HepG2 (cell line): ENCODE measurements around the gene XKR7. TPM values are rescaled to one million over a fixed set of nuclear protein-coding genes. Genes with fewer than 3 reads are reported as not detected.
A peak's percentile ranks its signal among the peaks of the same experiment; 100 is the strongest.

ENCODE experiments used
- ATAC-seq: fragments of 200-7000 bp; cut with Tn5 transposase; 3 replicates; pipeline ENCODE4 v1.9.1; 2020; ENCODE audit warnings: mild to moderate bottlenecking, moderate library complexity
- BruUV-seq: library from RNA; stranded (reverse); fragments of 400-500 nt; replicated peaks from 2 replicates; lab custom pipeline; 2021; lab: Mats Ljungman, UMichigan
- CTCF ChIA-PET: fragments of 300-600 bp; formaldehyde crosslinking; extraction: SDS; loops from one replicate; lab custom pipeline; 2021; ENCODE audit warnings: low total read pairs, inconsistent platforms, low intra/inter-chr PET ratio; lab: Yijun Ruan, JAX
- POLR2A ChIA-PET: fragments of 350-600 bp; sonication (Branson Sonifier 250); formaldehyde crosslinking; loops from one replicate; lab custom pipeline; 2020; ENCODE audit warnings: antibody characterized with exemption, inconsistent platforms; lab: Yijun Ruan, JAX
- DNase-seq: peaks from one replicate; pipeline ENCODE4 v3.0.0-alpha.2; 2015; ENCODE audit warnings: low spot score
- FAIRE-seq: peaks from 3 replicates; lab custom pipeline; 2011; peaks lifted over from hg19 to GRCh38; lab: Jason Lieb, UNC
- H2AFZ ChIP-seq: one replicate; pipeline ENCODE4 v1.6.1; 2011; ENCODE audit warnings: low read length, inconsistent platforms
- H3K27ac ChIP-seq: fragments of 300-600 bp; 3 replicates; pipeline ENCODE4 v1.8.0; 2011; ENCODE audit warnings: mixed run types, mild to moderate bottlenecking, mixed read lengths, low read length, inconsistent platforms; ENCODE audit not compliant: insufficient read depth; ENCODE audit errors: extremely low read length
- H3K27me3 ChIP-seq, 2 experiments: fragments of 200-600 bp in 1 of 2; 2 replicates in 1 of 2; 3 replicates in 1 of 2; pipeline versions ENCODE4 v1.6.0 to v1.8.0; 2011; ENCODE audit warnings: low read length in 2 of 2, mild to moderate bottlenecking in 2 of 2, moderate library complexity in 2 of 2, inconsistent platforms in 1 of 2; ENCODE audit not compliant: insufficient read depth in 2 of 2, control insufficient read depth in 1 of 2
- H3K36me3 ChIP-seq, 2 experiments: fragments of 200-600 bp in 1 of 2; replicated peaks in 1 of 2; 2 replicates in 1 of 2; 3 replicates in 1 of 2; pipeline versions ENCODE4 v1.5.1 to v1.8.0; 2011; ENCODE audit warnings: low read length in 2 of 2, inconsistent platforms in 1 of 2; ENCODE audit not compliant: insufficient read depth in 2 of 2, control insufficient read depth in 1 of 2
- H3K4me1 ChIP-seq: 2 replicates; pipeline ENCODE4 v1.5.1; 2012; ENCODE audit warnings: low read length, inconsistent platforms; ENCODE audit not compliant: insufficient read depth
- H3K4me2 ChIP-seq: 2 replicates; pipeline ENCODE4 v1.6.0; 2011; ENCODE audit warnings: low read depth, low read length, inconsistent platforms
- H3K4me3 ChIP-seq, 3 experiments: fragments of 200-600 bp in 1 of 3; sonication (generic), shearing (Covaris generic) in 1 of 3; replicated peaks in 1 of 3; 2 replicates each; pipeline ENCODE4 v1.5.1; 2011 to 2016; ENCODE audit warnings: low read length in 3 of 3, inconsistent platforms in 2 of 3, low read depth in 2 of 3, mild to moderate bottlenecking in 2 of 3, control low read depth in 1 of 3, mixed read lengths in 1 of 3; ENCODE audit not compliant: insufficient read depth in 1 of 3
- H3K79me2 ChIP-seq: one replicate; pipeline ENCODE4 v1.6.1; 2011; ENCODE audit warnings: low read length, inconsistent platforms; ENCODE audit not compliant: insufficient read depth
- H3K9ac ChIP-seq: 2 replicates; pipeline ENCODE4 v1.6.0; 2011; ENCODE audit warnings: mild to moderate bottlenecking, low read depth, low read length, inconsistent platforms; ENCODE audit not compliant: insufficient read depth
- H3K9me3 ChIP-seq: 2 replicates; pipeline ENCODE4 v1.5.1; 2012; ENCODE audit warnings: mild to moderate bottlenecking, low read length
- H4K20me1 ChIP-seq: 2 replicates; pipeline ENCODE4 v1.6.0; 2011; ENCODE audit warnings: inconsistent platforms, mild to moderate bottlenecking, low read length, moderate library complexity; ENCODE audit not compliant: insufficient read depth
- CBX5 ChIP-seq: sonication (generic); formaldehyde crosslinking; IDR thresholded peaks from 2 replicates; pipeline ENCODE4 v1.4.0; 2020; ENCODE audit warnings: missing genetic modification reagents, borderline replicate concordance
- GTF3A ChIP-seq: sonication (generic); formaldehyde crosslinking; conservative IDR thresholded peaks from 2 replicates; pipeline ENCODE4 v1.4.0; 2020; ENCODE audit warnings: mild to moderate bottlenecking, missing genetic modification reagents
- HNRNPL ChIP-seq: fragments of 200-400 bp; formaldehyde crosslinking; IDR thresholded peaks from 2 replicates; pipeline ENCODE4 v1.6.1; 2017; ENCODE audit warnings: mild to moderate bottlenecking, low read depth, low read length
- MAZ ChIP-seq, 2 experiments: sonication (generic) in 1 of 2; formaldehyde crosslinking in 1 of 2; IDR thresholded peaks; 2 replicates each; pipeline versions ENCODE4 v1.5.0 to v1.6.1; 2012 to 2020; ENCODE audit warnings: low read depth in 2 of 2, mild to moderate bottlenecking in 2 of 2, borderline replicate concordance in 1 of 2, improper control_type of control experiment in 1 of 2, low read length in 1 of 2, missing genetic modification reagents in 1 of 2, moderate library complexity in 1 of 2
- NFE2 ChIP-seq: sonication (generic); formaldehyde crosslinking; IDR thresholded peaks from 2 replicates; pipeline ENCODE4 v1.4.0; 2020; ENCODE audit warnings: missing genetic modification reagents
- SALL1 ChIP-seq: sonication (generic); formaldehyde crosslinking; IDR thresholded peaks from 2 replicates; pipeline ENCODE4 v1.8.0; 2022; ENCODE audit warnings: mild to moderate bottlenecking, missing genetic modification reagents
- SALL2 ChIP-seq: sonication (generic); formaldehyde crosslinking; IDR thresholded peaks from 2 replicates; pipeline ENCODE4 v1.8.1; 2023; ENCODE audit warnings: mild to moderate bottlenecking, missing genetic modification reagents, inconsistent platforms
- ZBTB3 ChIP-seq: sonication (generic); formaldehyde crosslinking; IDR thresholded peaks from 2 replicates; pipeline ENCODE4 v1.4.0; 2020; ENCODE audit warnings: low read depth, mild to moderate bottlenecking, moderate library complexity, missing genetic modification reagents, borderline replicate concordance
- ZKSCAN1 ChIP-seq: fragments of 150-350 bp; IDR thresholded peaks from 2 replicates; pipeline ENCODE4 v1.6.1; 2014; ENCODE audit warnings: low read length
- ZNF251 ChIP-seq: sonication (generic); formaldehyde crosslinking; IDR thresholded peaks from 2 replicates; pipeline ENCODE4 v1.9.0; 2021; ENCODE audit warnings: mild to moderate bottlenecking, missing genetic modification reagents
- ZNF343 ChIP-seq: sonication (generic); formaldehyde crosslinking; IDR thresholded peaks from 2 replicates; pipeline ENCODE4 v1.4.0; 2020; ENCODE audit warnings: mild to moderate bottlenecking, missing genetic modification reagents
- ZNF782 ChIP-seq: sonication (generic); formaldehyde crosslinking; IDR thresholded peaks from 2 replicates; pipeline ENCODE4 v1.4.0; 2020; ENCODE audit warnings: missing genetic modification reagents, mild to moderate bottlenecking, borderline replicate concordance
- ZNF841 ChIP-seq: sonication (generic); formaldehyde crosslinking; IDR thresholded peaks from 2 replicates; pipeline ENCODE4 v1.8.1; 2023; ENCODE audit warnings: missing genetic modification reagents, borderline replicate concordance
- WGBS: methylation state at CpG from one replicate; pipeline ENCODE4 v1.1.6; 2017; ENCODE audit warnings: low lambda C conversion rate; 5-methylcytosine and 5-hydroxymethylcytosine counted together
- in situ Hi-C: cut with HindIII; loops from 2 replicates; pipeline ENCODE4 v1.10.0; 2017; ENCODE audit warnings: low pct_unique_long_range_greater_than_20kb; ENCODE audit not compliant: extremely low pct_ligation_motif_present
- intact Hi-C: fragments of 100-400 bp; cut with micrococcal nuclease; formaldehyde crosslinking; loops from one replicate; pipeline ENCODE4 v1.10.0; 2022; ENCODE audit not compliant: unreplicated experiment
- polyA plus RNA-seq, 8 experiments: library from polyadenylated mRNA; depleted of rRNA in 3 of 8; stranded (reverse) in 7 of 8; unstranded in 1 of 8; fragments of >200 nt; fragmentation: Illumina TruSeq in 4 of 8; extraction: Trizol in 4 of 8; gene quantifications; 2 replicates each; pipeline versions ENCODE4 v1.2.1 to v1.2.3, GENCODE V29; 2011 to 2016; ENCODE audit warnings: low read depth in 4 of 8, missing spikeins in 1 of 8, mixed read lengths in 1 of 8; ENCODE audit not compliant: insufficient read depth in 1 of 8
- total RNA-seq, 5 experiments: library from RNA; depleted of rRNA; stranded (reverse); fragments of >200 nt; fragmentation: Illumina TruSeq; extraction: Trizol; gene quantifications; 2 replicates each; pipeline ENCODE4 v1.2.3, GENCODE V29; 2016; ENCODE audit warnings: low read depth in 1 of 5
- TF ChIP-seq, protein P1 (sequence below): sonication (generic); formaldehyde crosslinking; IDR thresholded peaks from 2 replicates; pipeline ENCODE4 v1.4.0; 2020; ENCODE audit warnings: missing genetic modification reagents
- TF ChIP-seq, protein P2 (sequence below): sonication (generic); formaldehyde crosslinking; IDR thresholded peaks from 2 replicates; pipeline ENCODE4 v1.9.0; 2022; ENCODE audit warnings: missing genetic modification reagents, mild to moderate bottlenecking, borderline replicate concordance

XKR7 gene
- total and polyA plus RNA-seq, 2 of the 13 experiments (the other 11 are each of a cell fraction or from before 2014, with no cell fraction given): not detected

- peak overlapping the region; percentile 58 for H2AFZ ChIP-seq
- intact Hi-C loops: loop anchor here (1.0 to 5.0 kb wide), 2 partner anchors 13 to 166 kb away; no protein-coding TSS in a partner anchor
- H3K9ac ChIP-seq: no peak overlapping the region
- no peak overlapping the region for H3K27ac ChIP-seq
- no peaks in the 10 kb centered on the region; the same call in 1 of the 2 replicates for H4K20me1 ChIP-seq
- no peaks in the 10 kb centered on the region for H3K36me3 ChIP-seq
- H3K4me2 ChIP-seq: peak overlapping the region; percentile 97
- in situ Hi-C loops: no loop called here
- DNase-seq (peak; percentile 76), ATAC-seq (peak; percentile 92), FAIRE-seq (no peak)
- CTCF ChIA-PET: interaction anchor here (1.6 to 1.7 kb wide), 2 partner anchors 13 to 166 kb away, joined by 4 read pairs; no protein-coding TSS in a partner anchor
- no TSS peak for BruUV-seq
- no peaks in the 10 kb centered on the region for H3K79me2 ChIP-seq
- POLR2A ChIA-PET: interaction anchor here (0.6 to 1.0 kb wide), 3 partner anchors 10 to 175 kb away, joined by 3 to 4 read pairs (median 3); partner anchors contain the start of gene PDRG1
- peaks cover 15 to 70% of the 10 kb centered on the region in 2 experiments; a peak in 4 of 5 replicates for H3K27me3 ChIP-seq
- H3K9me3 ChIP-seq: no peaks in the 10 kb centered on the region
- under 1% methylated on average over 27 of the region's 67 CpGs for WGBS
- peak overlapping the region; percentile 58 to 81 (median 65); a peak in 5 of 6 replicates for H3K4me3 ChIP-seq
- peaks cover 13% of the 10 kb centered on the region for H3K4me1 ChIP-seq
- TF ChIP-seq HNRNPL: 0 out of 2 replicates have a peak, but pooled peaks have one; percentile 29
- TF ChIP-seq NFE2 (CRISPR knock-in tag): no peak
- TF ChIP-seq ZNF841 (CRISPR knock-in tag): no peak
- TF ChIP-seq MAZ (IDR thresholded peaks at IDR 0.05; ENCODE audit: borderline replicate concordance, low read depth, low read length): no peak
- TF ChIP-seq MAZ (CRISPR knock-in tag; IDR thresholded peaks at IDR 0.05; ENCODE audit: low read depth): peak; percentile 46
- TF ChIP-seq SALL1 (CRISPR knock-in tag): peak; percentile 41; the same call in 1 of the 2 replicates
- peak; percentile 88; the same call in 1 of the 2 replicates for TF ChIP-seq ZNF782
- TF ChIP-seq, protein P1, sequence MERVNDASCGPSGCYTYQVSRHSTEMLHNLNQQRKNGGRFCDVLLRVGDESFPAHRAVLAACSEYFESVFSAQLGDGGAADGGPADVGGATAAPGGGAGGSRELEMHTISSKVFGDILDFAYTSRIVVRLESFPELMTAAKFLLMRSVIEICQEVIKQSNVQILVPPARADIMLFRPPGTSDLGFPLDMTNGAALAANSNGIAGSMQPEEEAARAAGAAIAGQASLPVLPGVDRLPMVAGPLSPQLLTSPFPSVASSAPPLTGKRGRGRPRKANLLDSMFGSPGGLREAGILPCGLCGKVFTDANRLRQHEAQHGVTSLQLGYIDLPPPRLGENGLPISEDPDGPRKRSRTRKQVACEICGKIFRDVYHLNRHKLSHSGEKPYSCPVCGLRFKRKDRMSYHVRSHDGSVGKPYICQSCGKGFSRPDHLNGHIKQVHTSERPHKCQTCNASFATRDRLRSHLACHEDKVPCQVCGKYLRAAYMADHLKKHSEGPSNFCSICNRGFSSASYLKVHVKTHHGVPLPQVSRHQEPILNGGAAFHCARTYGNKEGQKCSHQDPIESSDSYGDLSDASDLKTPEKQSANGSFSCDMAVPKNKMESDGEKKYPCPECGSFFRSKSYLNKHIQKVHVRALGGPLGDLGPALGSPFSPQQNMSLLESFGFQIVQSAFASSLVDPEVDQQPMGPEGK: peak; percentile 16; the same call in 1 of the 2 replicates
- TF ChIP-seq, protein P2, sequence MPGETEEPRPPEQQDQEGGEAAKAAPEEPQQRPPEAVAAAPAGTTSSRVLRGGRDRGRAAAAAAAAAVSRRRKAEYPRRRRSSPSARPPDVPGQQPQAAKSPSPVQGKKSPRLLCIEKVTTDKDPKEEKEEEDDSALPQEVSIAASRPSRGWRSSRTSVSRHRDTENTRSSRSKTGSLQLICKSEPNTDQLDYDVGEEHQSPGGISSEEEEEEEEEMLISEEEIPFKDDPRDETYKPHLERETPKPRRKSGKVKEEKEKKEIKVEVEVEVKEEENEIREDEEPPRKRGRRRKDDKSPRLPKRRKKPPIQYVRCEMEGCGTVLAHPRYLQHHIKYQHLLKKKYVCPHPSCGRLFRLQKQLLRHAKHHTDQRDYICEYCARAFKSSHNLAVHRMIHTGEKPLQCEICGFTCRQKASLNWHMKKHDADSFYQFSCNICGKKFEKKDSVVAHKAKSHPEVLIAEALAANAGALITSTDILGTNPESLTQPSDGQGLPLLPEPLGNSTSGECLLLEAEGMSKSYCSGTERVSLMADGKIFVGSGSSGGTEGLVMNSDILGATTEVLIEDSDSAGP: peak; percentile 15; the same call in 1 of the 2 replicates
- TF ChIP-seq ZNF343 (CRISPR knock-in tag): 0 out of 2 replicates have a peak, but pooled peaks have one; percentile 28
- TF ChIP-seq GTF3A: 0 out of 2 replicates have a peak, but pooled peaks have one; percentile 38
- TF ChIP-seq ZNF251: 0 out of 2 replicates have a peak, but pooled peaks have one; percentile 28
- TF ChIP-seq ZKSCAN1: no peak
- TF ChIP-seq SALL2 (CRISPR knock-in tag): peak; percentile 43; the same call in 1 of the 2 replicates
- TF ChIP-seq ZBTB3 (CRISPR knock-in tag): no peak
- TF ChIP-seq CBX5 (CRISPR knock-in tag): 0 out of 2 replicates have a peak, but pooled peaks have one; percentile 23
Observed at GRCh38 chr20:32018269-32019155, 50.6 kb downstream of the XKR7 start.
